Measurements from ENCODE around the gene TXN. TPM values are rescaled to one million over a fixed set of nuclear protein-coding genes. Genes with fewer than 3 reads are reported as not detected.

Gene TXN
- total RNA-seq, 1 experiment from 2014 or later, result 280 TPM

GRCh38 chr9:110214586-110215355, 41.5 kb downstream of the TXN start:
- 0 out of 4 replicates have a peak, but pooled peaks cover 0 to 1% of the 10 kb centered on the region in 2 experiments for H3K4me1 Mint-ChIP-seq

More at GRCh38 chr9:110214586-110215355, 41.5 kb downstream of the TXN start:
- no peak overlapping the region for H4K91ac ChIP-seq (ENCODE audit: insufficient read length, low read depth, low read length)
- no peaks in the 10 kb centered on the region for H4K20me1 ChIP-seq (ENCODE audit: control insufficient read depth, insufficient read depth, insufficient read length)
- no peak overlapping the region for H3T11ph ChIP-seq (ENCODE audit: low read length)
- no peak overlapping the region for H2AK5ac ChIP-seq (ENCODE audit: insufficient read length, low read length)
- H2BK120ac ChIP-seq (ENCODE audit: low read depth, low read length, poor library complexity, severe bottlenecking), result no peak overlapping the region
- H4K8ac ChIP-seq (replicated peaks; ENCODE audit: insufficient read length, low read depth, low read length), result no peak overlapping the region
- no peaks in the 10 kb centered on the region for H3K9me3 ChIP-seq (ENCODE audit: control insufficient read depth, low read depth, low read length)
- peaks cover 3% of the 10 kb centered on the region; the same call in 1 of the 2 replicates for H3K27me3 Mint-ChIP-seq (ENCODE audit: low read depth)
- TF ChIP-seq CTCF (conservative IDR thresholded peaks at IDR 0.05), result no peak
- no CpG with 5 or more reads among the region's 2 CpGs for WGBS (ENCODE audit: extremely low coverage, insufficient read length, low lambda C conversion rate)
- H3K79me2 ChIP-seq (ENCODE audit: insufficient read depth, low read length), result no peaks in the 10 kb centered on the region
- H2AFZ ChIP-seq (ENCODE audit: low read length), result no peak overlapping the region
- H3K18ac ChIP-seq (ENCODE audit: insufficient read length, low read depth, low read length), result no peak overlapping the region
- H3K27ac ChIP-seq (ENCODE audit: insufficient read length, low read depth, low read length), result no peak overlapping the region
- no peak overlapping the region for H3K9ac ChIP-seq (ENCODE audit: extremely low read depth, insufficient read length, low read length)
- no peak overlapping the region for H2BK20ac ChIP-seq (ENCODE audit: low read depth, low read length, poor library complexity, severe bottlenecking)
- no peaks in the 10 kb centered on the region for H3K27me3 ChIP-seq (ENCODE audit: insufficient read depth, low read length)
- H2BK15ac ChIP-seq (ENCODE audit: low read depth, low read length), result no peak overlapping the region
- no peak overlapping the region for H2BK12ac ChIP-seq (ENCODE audit: insufficient read length, low read depth, low read length)
- no peak overlapping the region for H3K27ac Mint-ChIP-seq
- no peak for DNase-seq
- H3K4me3 Mint-ChIP-seq, result no peak overlapping the region
- no peak overlapping the region for H4K5ac ChIP-seq (ENCODE audit: insufficient read length, low read depth, low read length)
- H3K9me3 Mint-ChIP-seq, result peaks cover 3% of the 10 kb centered on the region in 2 experiments; a peak in 4 of 5 replicates
- H3K4me2 ChIP-seq (ENCODE audit: insufficient read depth, insufficient read length, low read length), result no peak overlapping the region
- H3K4me1 ChIP-seq (ENCODE audit: insufficient read depth, low read length), result no peaks in the 10 kb centered on the region
- peaks cover 0 to 6% (median 2%) of the 10 kb centered on the region in 3 experiments; a peak in 2 of 7 replicates for H3K36me3 Mint-ChIP-seq (ENCODE audit: insufficient read depth in 1 of 3, low read depth in 3 of 3)
- no peak overlapping the region for H3K23ac ChIP-seq (ENCODE audit: insufficient read length, low read depth, low read length)
- no peaks in the 10 kb centered on the region for H3K79me1 ChIP-seq (ENCODE audit: insufficient read depth, low read depth, low read length, poor library complexity, severe bottlenecking)
- H3K23me2 ChIP-seq (ENCODE audit: insufficient read length, low read depth, low read length, poor library complexity, severe bottlenecking), result no peaks in the 10 kb centered on the region
- no peak overlapping the region for H2BK5ac ChIP-seq (ENCODE audit: insufficient read length, low read length)
- no peak overlapping the region for H3K4ac ChIP-seq (ENCODE audit: low read depth, low read length)
- no peak overlapping the region for H3K56ac ChIP-seq (ENCODE audit: insufficient read length, low read depth, low read length)
- no peak overlapping the region for H3K14ac ChIP-seq (ENCODE audit: insufficient read depth, low read length)

Measured in H9 (cell line).